ENCODE data around the gene PDE8B.

The PDE8B gene

GRCh38 chr5:77170196-77170890 lies 40.1 kb upstream of the PDE8B start:
- no peak for TF ChIP-seq CTCF (IDR thresholded peaks at IDR 0.05; ENCODE audit: low read depth, low read length)

GRCh38 chr5:77171141-77171910 lies 39.2 kb upstream of the PDE8B start:
- no peak for TF ChIP-seq CTCF (IDR thresholded peaks at IDR 0.05; ENCODE audit: low read depth, low read length)
- no peak overlapping the region for H3K4me3 ChIP-seq (ENCODE audit: low read depth, low read length)

More at GRCh38 chr5:77170196-77170890, 40.1 kb upstream of the PDE8B start:
- no peak overlapping the region for H3K4me3 ChIP-seq (ENCODE audit: low read depth, low read length)

GRCh38 chr5:77172713-77173328 lies 37.7 kb upstream of the PDE8B start:
- no peak overlapping the region for H3K4me3 ChIP-seq (ENCODE audit: low read depth, low read length)
- no peak for TF ChIP-seq CTCF (IDR thresholded peaks at IDR 0.05; ENCODE audit: low read depth, low read length)

GRCh38 chr5:77174526-77174925 lies 36.0 kb upstream of the PDE8B start:
- H3K4me3 ChIP-seq (ENCODE audit: low read depth, low read length), result no peak overlapping the region
- TF ChIP-seq CTCF (IDR thresholded peaks at IDR 0.05; ENCODE audit: low read depth, low read length), result no peak

GRCh38 chr5:77175231-77175630 lies 35.2 kb upstream of the PDE8B start:
- no peak for TF ChIP-seq CTCF (IDR thresholded peaks at IDR 0.05; ENCODE audit: low read depth, low read length)
- H3K4me3 ChIP-seq (ENCODE audit: low read depth, low read length), result no peak overlapping the region

GRCh38 chr5:77176429-77176828 lies 34.1 kb upstream of the PDE8B start:
- TF ChIP-seq CTCF (IDR thresholded peaks at IDR 0.05; ENCODE audit: low read depth, low read length), result no peak
- no peak overlapping the region for H3K4me3 ChIP-seq (ENCODE audit: low read depth, low read length)

- no peak overlapping the region for H3K4me3 ChIP-seq (ENCODE audit: low read depth, low read length)
- TF ChIP-seq CTCF (IDR thresholded peaks at IDR 0.05; ENCODE audit: low read depth, low read length), result no peak
Observed at GRCh38 chr5:77177576-77177975, 32.9 kb upstream of the PDE8B start.
